Lower leg skin (tissue), 3 donors: ENCODE results near the gene TSPAN31.

ENCODE experiments used
- CTCF ChIP-seq, 3 donors: fragments of 450-650 bp; IDR thresholded peaks; one replicate each; pipeline ENCODE4 v1.5.1; 2016; ENCODE audit warnings: antibody characterized with exemption in 3 of 3, mild to moderate bottlenecking in 3 of 3, moderate library complexity in 2 of 3
- POLR2A ChIP-seq, 2 donors: fragments of 450-650 bp; IDR thresholded peaks; one replicate each; pipeline ENCODE4 v1.6.1; 2016 to 2017; ENCODE audit warnings: antibody characterized with exemption in 2 of 2, mild to moderate bottlenecking in 1 of 2, moderate library complexity in 1 of 2

- TF ChIP-seq POLR2A (IDR thresholded peaks at IDR 0.05): no peak
- TF ChIP-seq CTCF (IDR thresholded peaks at IDR 0.05): no peak
Observed at GRCh38 chr12:57761391-57761998, 16.7 kb downstream of the TSPAN31 start.
